Neutrophil (primary cell): ENCODE data around the gene SIGLECL1.
A peak's percentile ranks its signal among the peaks of the same experiment; 100 is the strongest.
"Not testable (repeated sequence)": the region's sequence is repeated elsewhere in the genome, so short reads cannot be mapped to it uniquely, and the experiment has no call there.

Experiments
- H3K27ac ChIP-seq: fragments of 200-600 bp; sonication (generic); 2 replicates; pipeline ENCODE4 v1.5.1; 2016; ENCODE audit warnings: mild to moderate bottlenecking, moderate library complexity
- H3K27me3 ChIP-seq: fragments of 200-600 bp; sonication (generic); 2 replicates; pipeline ENCODE4 v1.6.0; 2016; ENCODE audit warnings: mild to moderate bottlenecking
- H3K36me3 ChIP-seq: fragments of 200-600 bp; sonication (generic); 2 replicates; pipeline ENCODE4 v1.5.1; 2017
- H3K4me1 ChIP-seq, 2 experiments: fragments of 200-600 bp in 1 of 2; sonication (generic) in 1 of 2; 1 replicate in 1 of 2; 2 replicates in 1 of 2; pipeline versions ENCODE4 v1.5.1 to v1.6.1; 2013 to 2016; ENCODE audit warnings: low read depth in 1 of 2, low read length in 1 of 2, mild to moderate bottlenecking in 1 of 2, moderate library complexity in 1 of 2; ENCODE audit not compliant: control insufficient read depth in 1 of 2, insufficient read depth in 1 of 2
- H3K4me3 ChIP-seq, 2 experiments: fragments of 200-600 bp in 1 of 2; sonication (generic) in 1 of 2; 1 replicate in 1 of 2; 2 replicates in 1 of 2; pipeline ENCODE4 v1.5.1; 2013 to 2016; ENCODE audit warnings: low read depth in 1 of 2, low read length in 1 of 2, mild to moderate bottlenecking in 1 of 2, moderate library complexity in 1 of 2
- H3K9me3 ChIP-seq: fragments of 200-600 bp; sonication (generic); 2 replicates; pipeline ENCODE4 v1.5.1; 2016
- TF ChIP-seq, protein P1 (sequence below): fragments of 200-600 bp; sonication (generic); IDR thresholded peaks from 2 replicates; pipeline ENCODE4 v1.5.1; 2016; ENCODE audit warnings: antibody characterized with exemption

SIGLECL1 gene

GRCh38 chr19:51224163-51224641 is 26.7 kb upstream of the SIGLECL1 start:
- Histone ChIP-seq H3K9me3 (no peaks in the 10 kb centered on the region), H3K4me3 (peak overlapping the region in 1 of 2 experiments; percentile 64), H3K4me1 (peaks cover 35 to 49% of the 10 kb centered on the region in 2 experiments), H3K27ac (peak overlapping the region; percentile 82), H3K27me3 (no peaks in the 10 kb centered on the region), H3K36me3 (no peaks in the 10 kb centered on the region)
- TF ChIP-seq, protein P1, sequence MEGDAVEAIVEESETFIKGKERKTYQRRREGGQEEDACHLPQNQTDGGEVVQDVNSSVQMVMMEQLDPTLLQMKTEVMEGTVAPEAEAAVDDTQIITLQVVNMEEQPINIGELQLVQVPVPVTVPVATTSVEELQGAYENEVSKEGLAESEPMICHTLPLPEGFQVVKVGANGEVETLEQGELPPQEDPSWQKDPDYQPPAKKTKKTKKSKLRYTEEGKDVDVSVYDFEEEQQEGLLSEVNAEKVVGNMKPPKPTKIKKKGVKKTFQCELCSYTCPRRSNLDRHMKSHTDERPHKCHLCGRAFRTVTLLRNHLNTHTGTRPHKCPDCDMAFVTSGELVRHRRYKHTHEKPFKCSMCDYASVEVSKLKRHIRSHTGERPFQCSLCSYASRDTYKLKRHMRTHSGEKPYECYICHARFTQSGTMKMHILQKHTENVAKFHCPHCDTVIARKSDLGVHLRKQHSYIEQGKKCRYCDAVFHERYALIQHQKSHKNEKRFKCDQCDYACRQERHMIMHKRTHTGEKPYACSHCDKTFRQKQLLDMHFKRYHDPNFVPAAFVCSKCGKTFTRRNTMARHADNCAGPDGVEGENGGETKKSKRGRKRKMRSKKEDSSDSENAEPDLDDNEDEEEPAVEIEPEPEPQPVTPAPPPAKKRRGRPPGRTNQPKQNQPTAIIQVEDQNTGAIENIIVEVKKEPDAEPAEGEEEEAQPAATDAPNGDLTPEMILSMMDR = no peak

GRCh38 chr19:51224898-51225393 is 25.9 kb upstream of the SIGLECL1 start, which contains the start of gene CD33:
CD33 (plus strand) TSS chr19:51225080; CDS start chr19:51225119, 39 bp downstream.
- H3K36me3 ChIP-seq, H3K27me3 ChIP-seq, H3K9me3 ChIP-seq: not testable (repeated sequence)
- Histone ChIP-seq H3K27ac (peak within 1 kb of the TSS; percentile 82), H3K4me3 (peak within 1 kb of the TSS; percentile 54 to 64), H3K4me1 (peaks cover 35 to 49% of the 10 kb centered on the region in 2 experiments)

- H3K27me3 ChIP-seq = no peaks in the 10 kb centered on the region
- H3K4me1 ChIP-seq = peaks cover 35 to 49% of the 10 kb centered on the region in 2 experiments
- peak overlapping the region; percentile 54 to 64 for H3K4me3 ChIP-seq
- no peaks in the 10 kb centered on the region for H3K9me3 ChIP-seq
- TF ChIP-seq, protein P1 = no peak
- peak overlapping the region; percentile 82 for H3K27ac ChIP-seq
- H3K36me3 ChIP-seq = peaks cover 4% of the 10 kb centered on the region
Observed at GRCh38 chr19:51226067-51226466, 24.8 kb upstream of the SIGLECL1 start.

DNA sequence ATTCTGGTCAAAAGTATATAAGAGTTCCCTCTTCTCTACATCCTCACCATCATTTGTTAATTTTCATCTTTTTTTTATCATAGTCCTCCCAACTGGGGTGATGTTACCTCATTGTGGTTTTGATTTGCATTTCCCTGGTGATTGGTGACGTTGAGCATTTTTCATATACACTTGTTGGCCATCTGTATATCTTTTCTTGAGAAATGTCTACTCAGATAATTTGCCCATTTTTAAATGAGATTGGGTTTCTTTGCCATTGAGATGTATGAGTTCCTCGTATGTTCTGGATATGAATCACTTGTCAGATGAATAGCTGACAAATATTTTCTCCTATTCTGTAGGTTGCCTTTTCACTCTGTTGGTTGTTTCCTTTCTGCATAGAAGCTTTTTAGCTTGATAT is 23.6 kb upstream of the SIGLECL1 start:
- Histone ChIP-seq H3K36me3 (peaks cover 5% of the 10 kb centered on the region), H3K4me3 (no peak overlapping the region), H3K27me3 (no peaks in the 10 kb centered on the region), H3K27ac (no peak overlapping the region), H3K9me3 (no peaks in the 10 kb centered on the region), H3K4me1 (peaks cover 35 to 49% of the 10 kb centered on the region in 2 experiments)
- TF ChIP-seq, protein P1 = no peak

DNA sequence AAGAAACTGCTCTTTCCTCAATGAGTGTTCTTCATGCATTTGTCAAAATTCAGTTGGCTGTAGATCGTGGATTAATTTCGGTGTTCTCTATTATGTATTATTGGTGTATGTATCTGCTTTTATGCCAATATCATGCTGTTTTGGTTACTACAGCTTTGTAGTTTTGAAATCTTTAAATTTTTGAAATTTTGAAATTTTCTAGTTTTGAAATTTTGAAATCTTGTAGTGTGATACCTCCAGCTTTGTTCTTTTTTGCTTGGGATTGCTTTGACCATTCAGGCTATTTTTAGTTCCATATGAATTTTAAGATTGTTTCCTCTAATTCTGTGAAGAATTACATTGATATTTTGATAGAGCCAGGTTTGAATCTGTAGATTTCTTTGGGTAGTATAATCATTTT is 22.9 kb upstream of the SIGLECL1 start:
- no peaks in the 10 kb centered on the region for H3K9me3 ChIP-seq
- no peak overlapping the region for H3K27ac ChIP-seq
- TF ChIP-seq, protein P1 = no peak
- H3K36me3 ChIP-seq = peaks cover 8% of the 10 kb centered on the region
- no peak overlapping the region for H3K4me3 ChIP-seq
- no peaks in the 10 kb centered on the region for H3K27me3 ChIP-seq
- H3K4me1 ChIP-seq = peaks cover 35 to 49% of the 10 kb centered on the region in 2 experiments

DNA sequence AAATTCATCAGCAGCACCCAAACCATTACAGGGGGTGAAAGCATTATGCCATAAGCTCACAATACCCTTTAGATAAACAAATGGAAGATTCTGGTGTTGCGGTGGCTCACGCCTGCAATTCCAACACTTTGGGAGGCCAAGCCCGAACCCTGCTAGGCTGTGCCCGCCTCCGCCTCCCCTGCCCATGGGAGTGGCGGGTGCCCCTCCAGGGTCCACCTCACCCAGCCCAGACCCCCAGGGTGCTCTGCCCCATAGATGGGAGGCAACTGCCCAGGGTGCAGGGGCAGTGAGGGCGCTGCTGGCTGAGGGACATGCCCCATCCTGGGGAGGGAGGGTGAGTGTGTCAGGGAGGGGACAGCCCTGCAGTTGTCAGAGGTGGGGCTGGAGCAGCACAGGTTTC is 10.0 kb upstream of the SIGLECL1 start:
- Histone ChIP-seq H3K9me3 (no peaks in the 10 kb centered on the region), H3K36me3 (peaks cover 54% of the 10 kb centered on the region), H3K27me3 (no peaks in the 10 kb centered on the region), H3K27ac (no peak overlapping the region), H3K4me3 (no peak overlapping the region), H3K4me1 (peaks cover 26 to 38% of the 10 kb centered on the region in 2 experiments)
- TF ChIP-seq, protein P1 = no peak
